Mesenchymal stem cell (in vitro differentiated cells and primary cell): ENCODE measurements around the gene CSK. TPM values are rescaled to one million over a fixed set of nuclear protein-coding genes. Genes with fewer than 3 reads are reported as not detected.

ENCODE experiments used
- small RNA-seq: library from polyadenylated mRNA; stranded (forward); fragments of <200 nt; extraction: miRNeasy Mini kit (QIAGEN cat#:217004); gene quantifications from one replicate; pipeline ENCODE3, GENCODE V24; 2013; ENCODE audit warnings: low read depth

CSK gene

Small RNAs within 50 kb of the gene (small RNA-seq; reads per million reads assigned to genes)
- not detected for gene CPLX3
- gene MIR4513 = not detected
- gene MIR6882 = 1.7 reads per million
